Forelimb muscle (tissue), 1 donor: ENCODE measurements around the gene TAOK3. TPM values are rescaled to one million over a fixed set of nuclear protein-coding genes. Genes with fewer than 3 reads are reported as not detected.
"Not testable (repeated sequence)": the region's sequence is repeated elsewhere in the genome, so short reads cannot be mapped to it uniquely, and the experiment has no call there.

Experiments used
- DNase-seq: peaks from one replicate; pipeline ENCODE4 v3.0.0-alpha.2; 2013; ENCODE audit warnings: low read depth
- polyA plus RNA-seq: library from polyadenylated mRNA; unstranded; fragments of 120-200 nt; gene quantifications from one replicate; pipeline ENCODE4 v1.2.1, GENCODE V29; 2013; ENCODE audit not compliant: insufficient read length

TAOK3 gene
- polyA plus RNA-seq: 17.4 TPM

- DNase-seq: peak; percentile 90
These were observed at the start of gene TAOK3 for GRCh38 chr12:118372541-118373495. Gene TAOK3 (minus strand): TSS chr12:118372907. CDS start chr12:118255567, 117,340 bp downstream.

DNA sequence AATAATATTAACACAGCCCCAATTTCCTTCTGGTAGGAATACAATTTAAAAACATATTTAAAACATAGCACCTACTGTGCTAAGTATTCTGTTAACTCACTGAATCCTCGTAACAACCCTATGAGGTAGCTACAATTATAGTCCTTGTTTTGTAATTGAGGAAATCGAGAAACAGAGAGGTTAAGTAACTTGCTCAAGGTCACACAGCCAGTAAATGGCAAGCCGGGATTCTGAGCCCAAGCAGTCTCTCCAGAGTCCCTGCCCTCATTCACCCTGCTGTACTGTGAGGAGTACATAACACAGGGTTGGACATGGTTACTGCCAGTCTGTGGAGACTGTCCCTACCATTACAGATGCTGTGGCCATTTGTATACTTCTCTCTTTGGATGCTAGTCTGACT, 48.0 kb upstream of the TAOK3 start:
- no peak for DNase-seq

- DNase-seq: no peak
These were observed 45.8 kb upstream of the TAOK3 start for GRCh38 chr12:118418385-118419057.

GRCh38 chr12:118417942-118418341, 45.2 kb upstream of the TAOK3 start:
- no peak for DNase-seq

- no peak for DNase-seq
These were observed 37.1 kb upstream of the TAOK3 start for GRCh38 chr12:118409834-118410233.

- DNase-seq: not testable (repeated sequence)
These were observed 35.5 kb upstream of the TAOK3 start for GRCh38 chr12:118408241-118408640.

DNA sequence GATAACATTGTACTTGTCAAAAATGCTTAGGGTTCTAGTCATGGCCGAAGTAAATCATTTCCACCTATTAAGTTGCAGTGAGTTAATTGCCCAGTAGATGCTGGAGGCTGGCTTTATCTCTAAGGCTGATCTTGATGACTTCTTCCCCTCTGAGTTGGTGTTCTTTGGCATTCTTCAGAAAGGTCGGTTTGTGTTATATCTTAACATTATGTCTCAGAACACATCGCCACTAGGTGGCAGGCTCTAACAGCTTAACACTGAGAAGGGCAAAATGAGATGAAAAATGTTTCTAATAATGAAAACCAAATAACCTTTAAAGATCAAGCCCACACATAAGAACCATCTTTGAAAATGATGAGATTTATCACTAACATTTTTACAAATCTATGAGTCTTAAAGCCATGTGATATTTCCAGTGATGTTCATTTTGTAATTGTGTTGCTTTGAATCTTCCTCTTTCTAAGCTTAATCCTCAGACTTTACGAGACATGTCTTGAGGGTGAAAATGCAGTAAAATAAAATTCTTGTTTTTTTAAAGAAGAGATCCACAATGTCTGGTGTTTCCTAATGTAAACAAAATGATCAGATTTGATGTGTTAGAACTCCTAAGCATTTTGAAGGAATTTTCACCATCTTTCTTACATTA, 32.3 kb upstream of the TAOK3 start:
- peak; percentile 17 for DNase-seq

DNA sequence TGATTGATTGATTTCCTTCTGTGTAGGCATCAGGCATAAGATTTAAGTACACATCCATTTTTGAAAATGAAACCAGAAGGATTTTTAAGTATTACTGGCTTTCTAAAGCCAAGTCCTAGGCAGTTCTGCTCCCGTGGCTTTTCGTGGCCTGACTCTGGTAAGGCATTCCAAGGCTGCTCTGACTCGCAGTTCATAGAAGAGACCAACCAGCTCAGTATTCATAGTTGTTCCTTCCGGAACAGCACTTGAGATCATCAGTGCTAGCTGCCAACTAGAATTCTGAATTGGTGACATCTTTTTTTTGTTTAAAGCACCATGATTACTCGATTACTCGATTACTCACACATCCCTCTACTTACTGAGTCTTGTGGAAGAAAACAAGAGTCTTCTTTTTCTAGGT, 29.5 kb upstream of the TAOK3 start:
- no peak for DNase-seq

GRCh38 chr12:118398940-118399339, 26.2 kb upstream of the TAOK3 start:
- no peak for DNase-seq

- DNase-seq: no peak
These were observed 25.8 kb upstream of the TAOK3 start for GRCh38 chr12:118398524-118398923.

- no peak for DNase-seq
These were observed 25.2 kb upstream of the TAOK3 start for GRCh38 chr12:118397708-118398440.

- no peak for DNase-seq
These were observed 19.1 kb upstream of the TAOK3 start for GRCh38 chr12:118391836-118392235.

GRCh38 chr12:118391424-118391823, 18.7 kb upstream of the TAOK3 start:
- no peak for DNase-seq

DNA sequence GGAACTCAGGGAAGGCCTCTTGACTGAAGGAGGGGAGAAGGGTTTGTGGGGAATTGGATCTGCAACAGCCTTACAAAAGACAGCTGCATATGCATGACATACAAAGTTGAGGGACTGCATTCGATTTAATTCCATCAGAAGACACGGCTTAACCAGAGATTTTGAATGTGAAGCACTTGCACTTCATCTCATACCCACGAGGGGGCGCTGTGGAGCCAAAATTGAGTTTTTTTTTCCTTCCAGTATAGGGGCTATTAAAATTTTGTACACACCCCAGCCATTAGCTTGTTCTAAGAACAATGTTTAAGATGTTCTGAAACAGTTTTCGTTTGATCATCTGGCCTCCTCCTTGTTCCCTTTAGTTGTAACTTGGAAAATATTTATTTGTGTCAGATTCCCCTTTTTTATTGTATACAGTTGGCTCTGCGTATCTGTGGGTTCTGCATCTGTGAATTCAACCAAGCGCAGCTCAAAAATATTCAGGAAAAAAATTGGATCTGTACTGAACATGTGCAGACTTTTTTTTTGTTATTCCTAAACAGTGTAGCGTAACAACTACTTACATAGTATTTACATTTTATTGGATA, 5.3 kb upstream of the TAOK3 start:
- peak; percentile 47 for DNase-seq

DNA sequence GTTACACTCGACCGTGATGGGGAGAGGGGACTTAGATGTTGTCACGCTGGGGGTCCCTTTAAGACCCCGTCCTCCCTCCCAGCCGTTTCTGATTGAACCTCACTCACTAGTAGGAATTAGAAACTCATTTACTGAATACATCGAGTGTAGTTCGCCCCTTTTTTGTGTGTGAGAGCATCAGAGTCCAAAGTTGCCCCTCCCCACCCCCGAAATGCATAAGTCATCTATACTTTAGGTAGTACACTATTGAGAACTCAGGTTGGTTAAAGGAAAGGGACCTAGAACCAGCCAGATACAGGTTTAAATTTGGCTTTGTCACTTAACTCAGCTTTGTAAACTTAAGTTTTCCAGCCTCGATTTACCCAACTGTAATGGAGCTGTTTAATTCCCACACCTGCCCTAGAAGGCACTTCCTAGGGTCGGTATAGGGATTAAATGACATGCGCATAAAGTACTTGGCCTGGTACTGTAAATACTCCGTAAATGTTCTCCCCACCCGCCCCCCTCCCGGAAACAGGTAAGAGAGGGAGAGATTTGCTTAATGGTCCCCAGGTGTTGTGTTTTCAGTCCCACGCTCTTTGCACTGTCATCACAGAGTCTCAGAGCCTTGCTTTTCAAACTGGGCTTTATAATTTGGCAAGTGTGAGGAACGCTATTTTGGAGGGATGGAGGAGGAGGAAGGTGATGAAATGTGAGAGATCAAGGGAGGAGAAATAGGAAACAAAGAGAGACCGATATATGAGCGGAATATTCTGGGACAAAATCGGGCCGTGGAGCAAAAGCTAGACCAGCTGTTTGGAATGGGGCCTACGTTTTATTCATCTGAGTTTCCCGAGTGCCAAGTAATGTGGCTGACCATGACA, 4.5 kb upstream of the TAOK3 start:
- DNase-seq: no peak

GRCh38 chr12:118376089-118377020, 3.6 kb upstream of the TAOK3 start, which contains the start of gene SUDS3:
Gene SUDS3 (plus strand): TSS chr12:118376555. CDS start chr12:118376692, 137 bp downstream.
- peak; percentile 77 for DNase-seq

- DNase-seq: no peak
These were observed 2.6 kb upstream of the TAOK3 start for GRCh38 chr12:118375348-118375747.

DNA sequence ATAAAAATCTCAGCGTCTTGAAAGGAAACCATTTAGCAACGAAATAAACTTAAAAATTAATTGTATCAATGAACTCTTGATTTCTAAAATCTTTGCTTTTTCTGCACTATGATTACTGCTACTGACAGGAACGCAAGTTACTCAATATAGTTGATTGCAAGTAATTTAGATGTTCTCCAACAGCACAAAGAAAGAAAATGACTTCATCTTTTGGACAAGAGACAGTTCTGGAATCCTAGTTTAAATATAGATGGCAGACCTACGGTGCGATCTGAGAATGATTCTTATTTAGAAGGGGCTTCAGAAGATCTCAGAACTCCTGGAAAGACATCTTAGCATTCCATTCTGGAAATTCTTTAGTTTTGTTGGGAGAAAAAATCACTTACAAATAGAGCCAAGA, 2.2 kb upstream of the TAOK3 start:
- DNase-seq: no peak

DNA sequence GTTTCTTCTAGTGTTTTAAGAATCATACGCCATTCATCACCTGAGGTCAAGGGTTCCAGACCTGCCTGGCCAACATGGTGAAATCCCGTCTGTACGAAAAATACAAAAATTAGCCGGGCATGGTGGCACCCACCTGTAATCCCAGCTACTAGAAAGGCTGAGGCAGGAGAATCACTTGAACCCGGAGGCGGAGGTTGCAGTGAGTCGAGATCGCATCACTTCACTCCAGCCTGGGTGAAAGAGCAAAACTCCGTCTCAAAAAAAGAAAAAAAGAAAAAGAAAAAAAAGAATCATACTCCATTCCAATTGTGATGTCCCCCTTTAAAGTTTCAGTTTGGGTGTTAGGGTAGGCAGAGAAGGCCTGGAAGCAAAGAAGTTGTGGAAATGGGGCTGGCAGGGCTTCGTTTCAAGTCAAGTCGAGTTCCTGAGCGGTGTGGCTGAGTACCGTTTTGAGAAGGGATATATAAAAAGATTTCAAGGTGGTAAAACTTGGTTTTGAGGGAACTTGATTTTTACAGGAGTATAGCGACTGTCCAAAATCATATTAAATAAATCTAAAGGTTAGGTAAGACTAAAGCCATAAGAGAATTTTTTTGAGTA, 1.5 kb upstream of the TAOK3 start:
- DNase-seq: no peak
